Stimulated activated CD8-positive, alpha-beta memory T cell treated with anti-CD3 and anti-CD28 coated beads, Interleukin-7, amount 100 ng/mL, for 4 hours (primary cell): ENCODE results near the gene EDN3.
"Not testable (repeated sequence)": the region's sequence is repeated elsewhere in the genome, so short reads cannot be mapped to it uniquely, and the experiment has no call there.

Source experiments
- DNase-seq, 2 donors: peaks; one replicate each; pipeline ENCODE4 v3.0.0-alpha.2; 2020; ENCODE audit warnings: low read depth in 2 of 2

Gene EDN3

GRCh38 chr20:59335377-59335776 is 35.0 kb downstream of the EDN3 start:
- DNase-seq = no peak

DNA sequence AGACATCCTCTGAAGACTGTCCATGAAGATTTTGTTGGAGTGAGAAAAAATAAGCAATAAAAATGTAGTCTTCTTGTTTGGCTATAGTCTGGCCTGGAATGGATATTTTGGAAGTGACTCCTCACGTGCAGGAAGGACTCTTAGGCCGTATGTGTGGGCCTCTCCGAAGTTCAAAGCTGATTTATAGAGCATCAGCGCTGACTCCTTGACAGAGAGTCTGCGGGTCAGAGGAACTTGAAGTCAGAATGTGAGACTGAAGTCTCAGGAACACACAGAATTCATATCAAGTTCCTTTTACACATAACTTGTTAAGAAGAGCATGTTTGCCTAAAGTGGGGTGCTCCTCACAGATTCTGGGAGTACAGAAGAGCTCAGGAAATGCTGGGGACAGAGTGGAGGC is 36.1 kb downstream of the EDN3 start:
- no peak for DNase-seq

DNA sequence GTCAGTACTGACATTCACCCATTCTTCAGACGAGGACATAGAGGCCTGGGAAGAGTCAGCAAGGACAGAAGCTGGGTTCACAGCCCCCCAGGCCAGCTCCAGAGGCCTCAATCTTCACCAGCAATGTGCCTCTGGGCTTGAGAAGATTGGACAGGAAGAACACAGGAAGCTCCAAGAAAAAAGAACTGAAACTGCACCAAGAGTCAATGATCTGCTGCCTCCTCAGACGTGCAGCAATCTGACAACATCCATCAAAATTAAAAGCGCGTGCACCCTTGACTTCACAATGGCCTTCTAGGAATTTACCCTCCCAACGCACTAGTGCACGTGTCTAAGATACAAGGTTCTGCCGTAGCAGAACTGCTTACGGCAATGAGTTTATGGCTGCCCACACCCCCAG is 38.0 kb downstream of the EDN3 start:
- not testable (repeated sequence) for DNase-seq

GRCh38 chr20:59340201-59340885 is 39.9 kb downstream of the EDN3 start:
- DNase-seq = no peak

GRCh38 chr20:59341285-59342022 is 41.0 kb downstream of the EDN3 start:
- DNase-seq = not testable (repeated sequence)

- no peak for DNase-seq
These were observed 41.9 kb downstream of the EDN3 start for GRCh38 chr20:59342023-59342957.

- no peak for DNase-seq
These were observed 45.6 kb downstream of the EDN3 start for GRCh38 chr20:59346061-59346460.

- no peak for DNase-seq
These were observed 48.9 kb downstream of the EDN3 start for GRCh38 chr20:59349277-59349676.

DNA sequence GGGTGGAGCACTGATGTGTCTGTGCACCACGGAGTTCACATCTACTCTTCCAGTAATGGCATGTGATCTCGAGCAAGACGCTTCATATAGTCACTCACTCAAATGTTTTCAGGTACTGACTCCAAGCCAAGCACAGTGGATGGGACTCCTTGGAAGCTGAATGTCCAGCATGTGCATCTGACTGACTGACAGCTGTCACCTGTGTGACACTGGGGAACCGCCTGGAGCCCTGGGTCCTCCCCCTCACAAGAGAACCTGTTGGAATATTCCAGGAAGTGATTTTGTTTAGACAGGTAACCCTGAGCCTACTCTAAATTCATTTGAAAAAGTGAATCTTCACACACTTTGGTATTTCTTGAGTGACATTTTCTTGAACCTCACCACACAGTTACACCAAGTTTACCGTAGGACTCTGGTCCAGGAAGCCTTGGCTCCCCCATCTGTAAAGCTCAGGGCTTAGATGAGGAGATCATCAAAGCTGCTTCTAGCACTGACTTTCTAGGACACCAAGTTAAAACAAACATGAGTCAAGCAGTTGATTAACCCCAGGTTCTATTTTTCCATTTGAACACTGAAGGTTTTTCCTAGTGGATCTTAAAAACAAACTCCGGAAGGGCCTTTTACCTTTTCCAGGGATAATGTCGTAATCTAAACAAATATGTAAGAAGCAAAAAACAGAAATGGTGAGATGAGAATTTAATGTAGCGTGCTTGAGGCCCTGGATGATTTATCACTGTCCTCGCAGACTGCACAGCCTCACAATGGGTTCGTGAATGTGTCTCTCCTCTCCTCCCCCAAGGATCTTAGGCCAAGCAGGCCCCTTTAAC is 50.1 kb downstream of the EDN3 start:
- no peak for DNase-seq

- no peak for DNase-seq
These were observed 51.0 kb downstream of the EDN3 start for GRCh38 chr20:59351157-59352040.

- no peak for DNase-seq
These were observed 52.1 kb downstream of the EDN3 start for GRCh38 chr20:59352541-59352940.

DNA sequence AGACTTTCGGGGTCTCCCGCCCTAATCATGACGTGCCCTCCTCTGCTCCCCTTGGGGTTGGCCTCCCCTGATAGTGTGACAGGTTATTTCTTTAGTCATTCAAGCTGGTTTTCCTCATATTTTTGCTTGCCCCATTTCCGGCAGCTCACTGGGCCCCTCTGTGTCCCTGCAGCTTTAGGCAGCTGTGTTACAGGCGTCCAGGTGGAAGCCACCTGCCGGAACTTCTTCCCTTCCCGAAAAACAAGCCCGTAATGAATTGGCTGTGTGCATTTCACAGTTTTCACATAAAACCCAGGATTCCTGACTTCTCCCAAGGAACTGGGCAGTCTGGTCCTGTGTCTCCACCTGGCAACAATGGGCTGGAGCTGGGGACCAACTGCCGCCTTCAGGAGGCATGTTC is 52.6 kb downstream of the EDN3 start:
- no peak for DNase-seq

DNA sequence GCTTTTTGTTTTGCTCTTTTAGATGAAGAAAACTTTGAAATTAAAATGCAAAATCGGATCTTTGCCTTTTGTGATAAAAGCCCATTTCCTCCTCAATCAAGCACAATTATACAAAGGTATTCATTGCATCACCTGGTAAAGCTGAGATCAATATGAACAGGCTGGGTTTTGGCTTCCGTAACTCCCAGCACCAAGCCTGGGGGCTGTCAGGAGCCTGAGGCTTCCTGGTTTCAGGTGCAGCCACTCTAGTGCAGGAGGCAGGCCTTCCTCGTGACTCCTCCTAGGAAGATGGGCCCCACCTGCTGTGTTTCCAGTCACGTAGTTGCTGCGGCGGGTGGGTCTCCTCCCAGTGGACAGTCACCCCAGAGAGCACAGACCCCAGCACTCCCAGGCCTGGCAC is 54.0 kb downstream of the EDN3 start:
- DNase-seq = no peak

DNA sequence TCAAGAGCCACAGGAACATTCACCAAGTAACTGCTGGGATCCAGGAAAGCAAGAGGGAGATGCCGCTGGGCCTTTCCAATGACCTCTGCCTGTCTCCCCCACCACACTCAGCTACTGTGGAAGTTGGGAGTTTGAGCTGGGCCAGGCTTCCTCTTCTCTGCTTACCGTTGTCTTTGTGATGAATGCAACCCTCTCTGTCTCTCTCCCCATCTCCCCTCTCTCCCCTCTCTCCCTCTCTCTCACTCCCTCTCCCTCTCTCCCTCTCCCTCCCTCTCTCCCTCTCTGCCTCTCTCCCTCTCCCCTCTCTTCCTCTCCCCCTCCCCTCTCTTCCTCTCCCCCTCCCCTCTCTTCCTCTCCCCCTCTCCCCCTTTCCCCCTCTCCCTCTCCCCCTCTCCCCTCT is 54.8 kb downstream of the EDN3 start:
- DNase-seq = no peak

DNA sequence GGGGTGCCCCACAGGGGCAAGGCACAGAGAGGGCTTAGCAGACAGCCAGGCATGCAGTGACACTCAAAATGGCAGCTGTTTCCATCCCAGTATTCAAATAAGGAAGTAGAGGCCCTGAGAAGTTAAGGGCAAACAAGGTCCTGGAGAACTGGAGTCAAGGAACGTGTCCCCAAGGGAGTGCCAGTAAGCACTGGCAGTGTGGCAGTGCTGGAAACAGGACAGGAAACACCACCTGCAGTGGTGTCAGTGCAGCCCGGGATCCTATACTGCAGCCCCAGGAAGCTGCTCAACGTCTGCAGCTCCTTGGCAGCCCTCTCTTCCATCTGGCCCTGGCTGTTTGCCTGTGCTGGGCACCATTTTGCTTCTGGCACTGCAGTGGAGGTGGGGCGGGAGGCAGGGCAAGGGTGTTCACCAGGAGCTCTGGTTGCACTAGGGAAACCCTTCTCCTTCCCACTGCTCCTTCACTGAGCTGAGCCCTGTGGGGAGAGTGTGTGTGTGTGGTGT is 56.3 kb downstream of the EDN3 start:
- DNase-seq = no peak

DNA sequence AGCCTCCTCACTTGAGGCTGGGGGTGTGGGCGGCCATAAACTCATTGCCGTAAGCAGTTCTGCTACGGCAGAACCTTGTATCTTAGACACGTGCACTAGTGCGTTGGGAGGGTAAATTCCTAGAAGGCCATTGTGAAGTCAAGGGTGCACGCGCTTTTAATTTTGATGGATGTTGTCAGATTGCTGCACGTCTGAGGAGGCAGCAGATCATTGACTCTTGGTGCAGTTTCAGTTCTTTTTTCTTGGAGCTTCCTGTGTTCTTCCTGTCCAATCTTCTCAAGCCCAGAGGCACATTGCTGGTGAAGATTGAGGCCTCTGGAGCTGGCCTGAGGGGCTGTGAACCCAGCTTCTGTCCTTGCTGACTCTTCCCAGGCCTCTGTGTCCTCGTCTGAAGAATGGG is 58.4 kb downstream of the EDN3 start:
- not testable (repeated sequence) for DNase-seq

DNA sequence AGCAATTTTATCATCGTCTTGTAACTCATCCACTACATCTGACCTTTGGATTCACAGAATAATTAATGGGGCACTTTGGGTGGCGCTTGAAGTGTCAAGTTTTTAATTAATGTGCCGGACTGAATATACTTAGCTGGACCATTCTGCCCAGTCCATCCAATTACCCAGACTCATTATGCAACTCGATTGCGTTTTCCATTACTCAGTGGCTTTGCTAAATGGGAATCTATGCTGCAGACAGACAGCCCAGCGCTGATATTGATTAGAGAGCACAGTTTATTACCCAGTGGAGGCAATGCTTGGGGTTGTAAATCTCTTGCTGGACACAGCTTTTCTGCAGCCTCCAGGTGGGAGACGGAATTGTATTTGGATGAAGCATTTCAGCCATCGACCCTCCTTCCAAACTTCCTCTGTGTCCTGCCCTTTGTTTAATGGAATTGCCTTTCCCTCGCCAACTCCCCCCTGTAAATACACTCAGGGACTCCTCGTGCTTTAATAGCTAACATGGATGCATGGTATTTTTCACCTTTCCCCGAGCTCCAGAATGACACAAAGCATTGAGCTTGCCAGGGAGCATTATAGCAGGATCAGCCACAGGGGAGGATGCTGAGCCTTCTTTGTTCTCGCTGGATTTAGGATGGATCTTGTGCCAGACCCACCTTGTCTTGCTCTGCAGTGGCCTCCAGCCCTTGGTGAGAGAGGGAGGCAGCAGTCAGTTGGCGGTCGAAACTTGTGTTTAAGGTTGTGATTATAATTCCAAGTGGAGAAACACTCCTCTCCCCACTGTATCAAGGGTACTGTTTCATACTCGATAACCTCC is 59.7 kb downstream of the EDN3 start:
- no peak for DNase-seq

- no peak for DNase-seq
These were observed 60.5 kb downstream of the EDN3 start for GRCh38 chr20:59360934-59361333.

DNA sequence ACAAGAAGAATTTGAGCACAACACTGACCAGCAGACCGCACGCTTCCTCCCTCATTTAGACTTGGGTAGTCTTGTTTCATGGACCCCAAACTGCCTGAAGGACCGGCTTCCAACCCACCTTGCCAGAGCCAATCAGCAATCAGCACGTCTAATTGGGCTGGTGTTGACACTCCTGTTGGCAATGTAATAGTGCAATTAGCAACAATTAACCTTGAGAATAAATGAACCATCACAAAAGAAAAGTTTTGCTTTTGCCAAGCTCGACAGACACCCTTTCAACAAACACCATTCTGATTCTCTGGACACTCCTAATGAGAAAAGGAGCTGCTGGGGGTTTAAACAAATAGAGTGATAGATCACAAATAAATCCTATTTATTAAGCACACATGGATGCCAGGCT is 61.0 kb downstream of the EDN3 start:
- no peak for DNase-seq
